ENCODE results near the gene FAM120C. TPM values are rescaled to one million over a fixed set of nuclear protein-coding genes. Genes with fewer than 3 reads are reported as not detected.
A peak's percentile ranks its signal among the peaks of the same experiment; 100 is the strongest.

Gene FAM120C
- polyA plus RNA-seq, 1 experiment, result 4.7 TPM

GRCh38 chrX:54089191-54089590 lies 93.9 kb downstream of the FAM120C start:
- H3K27ac ChIP-seq (ENCODE audit: low read depth, low read length), result no peak overlapping the region
- no peak overlapping the region for H3K4me3 ChIP-seq (ENCODE audit: low read depth, low read length)
- CTCF ChIA-PET, result no interaction called here
- POLR2A ChIA-PET, result no interaction called here
- H3K9me3 ChIP-seq (ENCODE audit: control insufficient read depth, insufficient read depth, low read length), result no peaks in the 10 kb centered on the region
- no peak for DNase-seq (ENCODE audit: low read depth, low spot score)
- TF ChIP-seq, protein P1, sequence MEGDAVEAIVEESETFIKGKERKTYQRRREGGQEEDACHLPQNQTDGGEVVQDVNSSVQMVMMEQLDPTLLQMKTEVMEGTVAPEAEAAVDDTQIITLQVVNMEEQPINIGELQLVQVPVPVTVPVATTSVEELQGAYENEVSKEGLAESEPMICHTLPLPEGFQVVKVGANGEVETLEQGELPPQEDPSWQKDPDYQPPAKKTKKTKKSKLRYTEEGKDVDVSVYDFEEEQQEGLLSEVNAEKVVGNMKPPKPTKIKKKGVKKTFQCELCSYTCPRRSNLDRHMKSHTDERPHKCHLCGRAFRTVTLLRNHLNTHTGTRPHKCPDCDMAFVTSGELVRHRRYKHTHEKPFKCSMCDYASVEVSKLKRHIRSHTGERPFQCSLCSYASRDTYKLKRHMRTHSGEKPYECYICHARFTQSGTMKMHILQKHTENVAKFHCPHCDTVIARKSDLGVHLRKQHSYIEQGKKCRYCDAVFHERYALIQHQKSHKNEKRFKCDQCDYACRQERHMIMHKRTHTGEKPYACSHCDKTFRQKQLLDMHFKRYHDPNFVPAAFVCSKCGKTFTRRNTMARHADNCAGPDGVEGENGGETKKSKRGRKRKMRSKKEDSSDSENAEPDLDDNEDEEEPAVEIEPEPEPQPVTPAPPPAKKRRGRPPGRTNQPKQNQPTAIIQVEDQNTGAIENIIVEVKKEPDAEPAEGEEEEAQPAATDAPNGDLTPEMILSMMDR (IDR thresholded peaks at IDR 0.05; ENCODE audit: low read depth, low read length), result no peak
- no peaks in the 10 kb centered on the region for H3K27me3 ChIP-seq (ENCODE audit: control insufficient read depth, insufficient read depth, low read length)

DNA sequence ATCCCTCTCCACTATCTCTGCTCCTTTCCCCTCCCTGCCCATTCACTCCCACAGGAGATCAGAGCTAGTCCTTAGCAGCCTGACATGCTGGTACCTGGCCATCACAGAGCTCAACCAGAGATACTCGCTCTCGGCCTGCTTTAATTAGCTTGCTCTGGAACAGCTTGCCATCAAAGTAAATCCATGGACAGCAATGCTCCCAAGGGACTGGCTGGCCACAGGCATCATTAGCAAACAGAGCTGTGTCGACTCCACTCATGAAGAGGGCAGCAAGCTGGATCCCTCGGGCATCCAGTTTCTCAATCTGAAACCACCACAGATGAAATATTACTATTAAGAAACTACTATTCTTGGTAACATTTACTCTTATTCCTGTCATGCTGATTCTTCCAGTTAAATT lies 95.4 kb downstream of the FAM120C start:
- H3K27me3 ChIP-seq (ENCODE audit: control insufficient read depth, insufficient read depth, low read length), result no peaks in the 10 kb centered on the region
- no peak overlapping the region for H3K4me3 ChIP-seq (ENCODE audit: low read depth, low read length)
- POLR2A ChIA-PET, result interaction anchor here (1.5 kb wide), 1 partner anchor 43 kb away, joined by 3 read pairs; the partner anchor contains the start of gene PHF8
- no peak overlapping the region for H3K27ac ChIP-seq (ENCODE audit: low read depth, low read length)
- no peak for DNase-seq (ENCODE audit: low read depth, low spot score)
- TF ChIP-seq, protein P1 (IDR thresholded peaks at IDR 0.05; ENCODE audit: low read depth, low read length), result no peak
- CTCF ChIA-PET, result no interaction called here
- no peaks in the 10 kb centered on the region for H3K9me3 ChIP-seq (ENCODE audit: control insufficient read depth, insufficient read depth, low read length)

DNA sequence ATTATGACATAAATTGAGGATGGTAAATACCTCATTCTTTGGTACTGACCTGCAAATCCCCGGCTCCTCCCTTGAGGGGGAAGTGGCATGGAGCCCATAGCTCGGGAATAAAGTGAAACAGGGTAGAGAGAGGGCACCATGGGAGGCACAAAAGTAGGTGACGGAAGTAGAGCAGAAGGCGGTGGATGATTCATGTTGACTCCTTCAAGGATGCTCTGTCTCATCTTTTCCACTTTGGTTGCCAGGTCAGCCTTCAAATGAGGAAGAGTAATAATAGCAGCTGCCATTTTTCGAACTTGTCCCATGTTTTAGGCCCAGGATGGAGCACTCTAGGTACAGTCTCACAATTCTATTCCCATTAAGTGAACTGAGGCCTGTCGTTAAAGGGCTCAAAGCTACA lies 97.4 kb downstream of the FAM120C start:
- no peak overlapping the region for H3K4me3 ChIP-seq (ENCODE audit: low read depth, low read length)
- H3K27ac ChIP-seq (ENCODE audit: low read depth, low read length), result no peak overlapping the region
- TF ChIP-seq, protein P1 (IDR thresholded peaks at IDR 0.05; ENCODE audit: low read depth, low read length), result no peak
- POLR2A ChIA-PET, result no interaction called here
- H3K27me3 ChIP-seq (ENCODE audit: control insufficient read depth, insufficient read depth, low read length), result no peaks in the 10 kb centered on the region
- no peaks in the 10 kb centered on the region for H3K9me3 ChIP-seq (ENCODE audit: control insufficient read depth, insufficient read depth, low read length)
- CTCF ChIA-PET, result no interaction called here
- no peak for DNase-seq (ENCODE audit: low read depth, low spot score)

DNA sequence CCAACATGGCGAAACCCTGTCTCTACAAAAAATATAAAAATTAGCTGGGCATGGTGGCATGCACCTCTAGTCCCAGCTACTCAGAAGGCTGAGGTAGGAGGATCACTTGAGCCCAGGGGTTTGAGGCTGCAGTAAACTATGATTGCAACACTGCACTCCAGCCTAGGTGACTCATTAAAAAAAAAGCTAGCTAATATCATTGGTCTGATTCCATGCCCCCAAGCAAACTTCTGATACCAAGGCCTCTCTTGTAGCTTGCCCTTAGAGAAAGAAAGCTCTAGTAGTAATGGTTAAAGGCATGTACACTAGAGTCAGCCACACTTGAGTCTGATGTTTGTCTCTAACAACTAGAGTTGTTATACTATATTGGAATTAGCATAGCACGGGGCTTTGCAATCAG lies 106.2 kb downstream of the FAM120C start:
- TF ChIP-seq, protein P1 (IDR thresholded peaks at IDR 0.05; ENCODE audit: low read depth, low read length), result no peak
- no peak overlapping the region for H3K27ac ChIP-seq (ENCODE audit: low read depth, low read length)
- H3K4me3 ChIP-seq (ENCODE audit: low read depth, low read length), result no peak overlapping the region
- H3K9me3 ChIP-seq (ENCODE audit: control insufficient read depth, insufficient read depth, low read length), result no peaks in the 10 kb centered on the region
- ChIA-PET CTCF (no interaction called here), POLR2A (no interaction called here)
- H3K27me3 ChIP-seq (ENCODE audit: control insufficient read depth, insufficient read depth, low read length), result no peaks in the 10 kb centered on the region
- peak; percentile 15 for DNase-seq (ENCODE audit: low read depth, low spot score)

DNA sequence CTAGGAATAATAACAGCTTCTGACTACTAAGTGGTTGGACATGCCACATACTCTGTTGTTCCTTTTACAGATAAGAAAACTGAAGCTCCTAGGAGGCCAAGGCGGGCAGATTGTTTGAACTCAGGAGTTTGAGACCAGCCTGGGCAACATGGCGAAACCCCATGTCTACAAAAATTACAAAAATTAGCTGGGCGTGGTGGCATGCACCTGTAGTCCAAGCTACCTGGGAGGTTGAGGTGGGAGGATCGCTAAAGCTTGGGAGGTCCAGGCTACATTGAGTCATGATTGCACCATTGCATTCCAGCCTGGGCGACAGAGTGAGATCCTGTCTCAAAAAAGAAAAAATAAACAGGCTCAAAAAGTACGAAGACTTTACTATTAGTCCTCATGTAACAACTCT lies 108.2 kb downstream of the FAM120C start:
- ChIA-PET CTCF (no interaction called here), POLR2A (no interaction called here)
- DNase-seq (ENCODE audit: low read depth, low spot score), result no peak
- TF ChIP-seq, protein P1 (IDR thresholded peaks at IDR 0.05; ENCODE audit: low read depth, low read length), result no peak
- Histone ChIP-seq H3K9me3 (ENCODE audit: control insufficient read depth, insufficient read depth, low read length) (no peaks in the 10 kb centered on the region), H3K27ac (ENCODE audit: low read depth, low read length) (no peak overlapping the region), H3K4me3 (ENCODE audit: low read depth, low read length) (no peak overlapping the region), H3K27me3 (ENCODE audit: control insufficient read depth, insufficient read depth, low read length) (no peaks in the 10 kb centered on the region)

Measured in AG04450 (cell line).